Measurements from ENCODE around the gene STAC2. TPM values are rescaled to one million over a fixed set of nuclear protein-coding genes. Genes with fewer than 3 reads are reported as not detected.

Gene STAC2
- total and polyA plus RNA-seq, 2 of the 13 experiments (the other 11 are each of a cell fraction or from before 2014, with no cell fraction given), result not detected

GRCh38 chr17:39222866-39223834, 2.6 kb downstream of the STAC2 start (continued):
- TF ChIP-seq ZNF572 (CRISPR knock-in tag; IDR thresholded peaks at IDR 0.05), result no peak
- no peak for TF ChIP-seq HHEX (CRISPR knock-in tag; IDR thresholded peaks at IDR 0.05)
- no peak for TF ChIP-seq MED1 (CRISPR knock-in tag; IDR thresholded peaks at IDR 0.05)
- TF ChIP-seq HMG20A (CRISPR knock-in tag; IDR thresholded peaks at IDR 0.05; ENCODE audit: borderline replicate concordance), result no peak
- TF ChIP-seq ARID5B (CRISPR knock-in tag; IDR thresholded peaks at IDR 0.05), result no peak
- TF ChIP-seq ZNF773 (CRISPR knock-in tag; IDR thresholded peaks at IDR 0.05; ENCODE audit: borderline replicate concordance), result no peak
- TF ChIP-seq, protein P1, sequence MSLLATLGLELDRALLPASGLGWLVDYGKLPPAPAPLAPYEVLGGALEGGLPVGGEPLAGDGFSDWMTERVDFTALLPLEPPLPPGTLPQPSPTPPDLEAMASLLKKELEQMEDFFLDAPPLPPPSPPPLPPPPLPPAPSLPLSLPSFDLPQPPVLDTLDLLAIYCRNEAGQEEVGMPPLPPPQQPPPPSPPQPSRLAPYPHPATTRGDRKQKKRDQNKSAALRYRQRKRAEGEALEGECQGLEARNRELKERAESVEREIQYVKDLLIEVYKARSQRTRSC (CRISPR knock-in tag; IDR thresholded peaks at IDR 0.05; ENCODE audit: low read depth), result no peak
- no peak for TF ChIP-seq PHF20 (CRISPR knock-in tag; IDR thresholded peaks at IDR 0.05)
- TF ChIP-seq ZC3H13 (CRISPR knock-in tag; IDR thresholded peaks at IDR 0.05), result no peak
- no peak for TF ChIP-seq ERF (CRISPR knock-in tag; IDR thresholded peaks at IDR 0.05)
- no peak for TF ChIP-seq FUBP1 (CRISPR knock-in tag; IDR thresholded peaks at IDR 0.05; ENCODE audit: borderline replicate concordance)
